Brain pericyte (primary cell): ENCODE results near the gene IFNK.
A peak's percentile ranks its signal among the peaks of the same experiment; 100 is the strongest.

ENCODE experiments used
- DNase-seq: peaks from one replicate; pipeline ENCODE4 v3.0.0-alpha.2; 2012; ENCODE audit warnings: low read depth, low spot score

IFNK gene

GRCh38 chr9:27572918-27573633 lies 49.0 kb downstream of the IFNK start, which contains the start of gene C9orf72:
C9orf72 (minus strand) TSS chr9:27573481; CDS start chr9:27567120, 6,361 bp downstream.
- DNase-seq, result peak; percentile 16

GRCh38 chr9:27573634-27574590 lies 49.8 kb downstream of the IFNK start:
- peak; percentile 94 for DNase-seq
